LNCAP (cell line): Measurements from ENCODE around the gene ZNF790.

Experiments
- TF ChIP-seq, protein P1 (sequence below): fragments of 450-650 bp; IDR thresholded peaks from 2 replicates; pipeline ENCODE4 v1.5.1; 2017; ENCODE audit warnings: mild to moderate bottlenecking

The ZNF790 gene

DNA sequence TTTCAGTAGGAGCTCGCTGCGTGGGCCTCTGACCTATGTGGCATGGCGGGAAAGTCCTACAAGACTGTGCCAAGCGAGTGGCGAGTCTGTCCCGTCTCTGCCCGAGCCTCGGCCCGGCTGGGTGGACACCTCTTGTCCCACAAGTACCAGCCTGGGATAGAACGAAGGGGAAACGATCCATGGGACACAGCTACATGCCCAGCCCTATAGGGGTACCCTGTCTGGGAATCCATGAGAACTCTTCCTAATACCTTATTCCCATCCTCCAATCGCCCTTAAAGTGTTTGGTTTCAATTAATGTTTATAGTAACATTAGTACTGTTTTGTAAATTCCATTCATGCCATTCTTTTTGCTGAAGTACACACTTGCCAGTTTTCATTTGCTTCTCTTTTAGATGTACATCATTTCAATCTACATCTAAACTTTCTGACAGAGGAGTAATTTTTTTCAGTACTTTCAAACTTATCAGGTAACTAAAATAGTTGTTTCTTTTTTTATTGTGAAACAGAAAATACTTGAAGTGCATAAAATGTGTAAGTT is 667 bp upstream of the ZNF790 start:
- TF ChIP-seq, protein P1, sequence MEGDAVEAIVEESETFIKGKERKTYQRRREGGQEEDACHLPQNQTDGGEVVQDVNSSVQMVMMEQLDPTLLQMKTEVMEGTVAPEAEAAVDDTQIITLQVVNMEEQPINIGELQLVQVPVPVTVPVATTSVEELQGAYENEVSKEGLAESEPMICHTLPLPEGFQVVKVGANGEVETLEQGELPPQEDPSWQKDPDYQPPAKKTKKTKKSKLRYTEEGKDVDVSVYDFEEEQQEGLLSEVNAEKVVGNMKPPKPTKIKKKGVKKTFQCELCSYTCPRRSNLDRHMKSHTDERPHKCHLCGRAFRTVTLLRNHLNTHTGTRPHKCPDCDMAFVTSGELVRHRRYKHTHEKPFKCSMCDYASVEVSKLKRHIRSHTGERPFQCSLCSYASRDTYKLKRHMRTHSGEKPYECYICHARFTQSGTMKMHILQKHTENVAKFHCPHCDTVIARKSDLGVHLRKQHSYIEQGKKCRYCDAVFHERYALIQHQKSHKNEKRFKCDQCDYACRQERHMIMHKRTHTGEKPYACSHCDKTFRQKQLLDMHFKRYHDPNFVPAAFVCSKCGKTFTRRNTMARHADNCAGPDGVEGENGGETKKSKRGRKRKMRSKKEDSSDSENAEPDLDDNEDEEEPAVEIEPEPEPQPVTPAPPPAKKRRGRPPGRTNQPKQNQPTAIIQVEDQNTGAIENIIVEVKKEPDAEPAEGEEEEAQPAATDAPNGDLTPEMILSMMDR: no peak

DNA sequence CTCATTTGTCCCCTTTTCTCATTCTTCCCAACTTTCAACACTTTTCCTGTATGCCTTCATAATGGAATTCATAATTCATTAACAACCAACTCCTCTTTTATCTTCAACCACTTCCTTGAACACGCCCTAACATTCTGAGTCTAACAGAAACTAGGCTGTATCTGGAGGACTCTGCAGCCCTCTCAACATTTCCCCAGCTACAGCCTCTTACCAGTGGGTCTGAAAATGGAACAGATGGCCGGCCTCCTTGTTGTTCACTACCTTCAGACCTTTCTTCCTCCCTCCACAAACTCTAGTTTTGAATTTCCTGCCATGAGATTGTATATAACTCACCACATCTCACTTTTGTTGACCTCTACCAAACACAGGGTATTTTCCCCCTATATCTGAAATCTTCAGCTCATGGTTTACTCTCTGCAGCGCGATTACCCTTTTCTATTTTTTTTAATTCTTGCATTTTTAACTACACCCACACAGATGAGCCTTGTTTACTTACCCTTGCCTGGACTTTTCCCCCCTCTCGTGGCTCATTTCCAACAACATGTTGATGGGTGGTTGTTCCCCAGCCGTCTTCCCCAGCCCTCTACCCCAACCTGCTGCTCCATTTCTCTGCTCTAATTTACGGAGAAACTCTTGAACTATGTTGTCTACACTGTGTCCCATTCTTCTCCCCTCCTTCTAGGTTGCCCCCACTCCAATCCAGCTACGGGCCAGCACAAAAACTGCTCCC is 846 bp downstream of the ZNF790 start:
- TF ChIP-seq, protein P1: no peak

DNA sequence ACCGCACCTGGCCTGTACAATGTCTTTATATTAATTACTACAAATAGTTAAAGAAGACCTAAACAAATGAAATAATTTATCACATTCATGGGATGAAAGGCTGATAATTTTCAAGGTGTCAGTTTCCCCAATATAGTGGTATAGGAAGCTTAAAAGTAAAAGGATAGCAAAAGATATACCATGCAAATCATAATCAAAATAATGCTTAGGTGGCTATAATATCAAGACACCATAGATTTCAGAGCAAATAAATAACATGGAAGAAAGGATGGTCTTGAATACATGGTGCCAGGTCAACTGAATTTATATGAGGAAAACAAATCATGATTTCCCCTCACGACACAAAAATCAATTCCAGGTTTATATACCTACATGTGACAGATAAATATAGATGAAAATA is 4.8 kb downstream of the ZNF790 start:
- TF ChIP-seq, protein P1: no peak

DNA sequence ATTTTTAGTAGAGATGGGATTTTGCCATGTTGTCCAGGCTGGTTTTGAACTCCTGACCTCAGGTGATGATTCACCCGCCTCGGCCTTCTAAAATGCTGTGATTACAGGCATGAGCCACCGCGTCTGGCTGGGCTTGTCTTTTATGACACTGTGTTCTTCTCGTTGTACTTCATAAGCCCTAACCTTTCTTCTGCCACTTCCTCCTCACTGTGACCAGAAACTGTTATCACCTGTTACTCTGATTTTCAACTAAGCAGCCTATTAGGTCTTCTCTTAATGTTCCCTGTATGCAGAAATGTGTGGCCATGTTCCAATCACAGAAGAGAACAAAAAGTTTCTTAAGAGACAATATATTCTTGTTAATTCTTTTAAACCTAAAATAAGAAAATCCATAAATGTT is 16.4 kb downstream of the ZNF790 start:
- TF ChIP-seq, protein P1: no peak

DNA sequence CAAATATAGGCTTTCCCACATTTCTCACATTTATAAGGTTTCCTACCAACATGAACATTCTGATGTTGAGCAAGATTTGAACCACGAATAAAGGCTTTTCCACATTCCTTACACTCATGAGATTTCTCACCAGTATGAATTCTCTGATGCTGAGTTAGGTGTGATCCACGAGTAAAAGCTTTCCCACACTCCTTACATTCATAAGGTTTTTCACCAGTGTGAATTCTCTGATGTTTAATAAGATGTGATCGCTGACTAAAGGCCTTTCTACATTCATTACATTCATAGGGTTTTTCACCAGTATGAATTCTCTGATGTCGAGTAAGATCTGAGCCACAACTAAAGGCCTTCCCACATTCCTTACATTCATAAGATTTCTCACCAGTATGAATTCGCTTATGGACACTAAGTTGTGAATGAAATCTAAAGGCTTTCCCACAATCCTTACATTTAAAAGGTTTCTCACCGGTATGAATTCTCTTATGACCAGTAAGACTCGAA is 19.0 kb downstream of the ZNF790 start:
- TF ChIP-seq, protein P1: no peak

DNA sequence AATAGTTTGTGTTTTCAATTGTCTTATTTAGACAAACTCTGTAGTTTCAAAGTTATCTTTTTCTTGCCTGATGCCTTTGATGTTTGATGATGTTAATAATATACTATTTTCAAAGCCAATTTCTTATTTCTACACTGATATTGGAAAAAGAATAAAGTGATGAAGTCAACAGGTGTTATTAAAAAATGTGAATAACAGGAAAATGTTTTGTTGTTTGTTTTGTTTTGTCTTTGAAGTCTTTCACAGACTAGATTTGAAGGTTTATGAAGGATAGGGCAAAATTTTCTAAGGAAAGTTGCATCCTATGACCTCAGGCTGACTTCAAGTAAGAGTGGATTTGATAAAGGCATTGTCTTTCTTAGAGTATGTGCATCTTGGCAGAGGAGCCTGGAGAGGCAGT is 31.2 kb downstream of the ZNF790 start:
- TF ChIP-seq, protein P1: no peak

DNA sequence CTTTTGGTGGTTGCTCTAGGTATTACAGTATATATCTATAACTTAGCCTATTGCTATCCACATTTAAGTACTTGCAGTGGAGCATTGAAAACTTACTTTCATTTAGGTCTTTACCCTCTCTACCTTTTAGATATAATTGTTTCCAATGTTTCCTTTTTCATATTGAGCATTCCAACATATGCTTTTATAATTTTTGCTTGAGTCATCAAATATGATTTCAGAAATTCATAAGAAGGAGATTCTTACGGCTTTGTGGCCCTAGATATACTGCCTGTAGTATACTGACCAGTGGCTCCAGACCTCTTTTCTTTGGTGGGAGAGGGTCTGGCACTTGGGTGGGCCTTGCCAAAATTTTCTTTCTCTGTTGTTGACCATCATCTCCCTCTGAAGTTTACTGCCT is 32.8 kb downstream of the ZNF790 start:
- TF ChIP-seq, protein P1: no peak
